ENCODE measurements around the gene FKBP5.

- TF ChIP-seq CTCF (IDR thresholded peaks at IDR 0.05) (no peak), EP300 (IDR thresholded peaks at IDR 0.05) (no peak), POLR2AphosphoS5 (IDR thresholded peaks at IDR 0.05) (no peak), POLR2A (IDR thresholded peaks at IDR 0.05) (no peak)
Measured at GRCh38 chr6:35592178-35592577, 96.5 kb downstream of the FKBP5 start.

Data from stomach (tissue), 4 donors.